ENCODE measurements around the gene SOX6. TPM values are rescaled to one million over a fixed set of nuclear protein-coding genes. Genes with fewer than 3 reads are reported as not detected.

Gene SOX6
- total RNA-seq, 1 experiment from 2014 or later, result not detected

- no peaks in the 10 kb centered on the region for H3K36me3 Mint-ChIP-seq (ENCODE audit: insufficient read depth in 1 of 3, low read depth in 3 of 3)
- no peaks in the 10 kb centered on the region for H3K27me3 ChIP-seq (ENCODE audit: insufficient read depth, low read length)
Observed at GRCh38 chr11:16363706-16364105, 7.4 kb upstream of the SOX6 start.

More at GRCh38 chr11:16363706-16364105, 7.4 kb upstream of the SOX6 start:
- H4K8ac ChIP-seq (replicated peaks; ENCODE audit: insufficient read length, low read depth, low read length), result no peak overlapping the region
- no CpG with 5 or more reads among the region's 3 CpGs for WGBS (ENCODE audit: extremely low coverage, insufficient read length, low lambda C conversion rate)
- H2BK12ac ChIP-seq (ENCODE audit: insufficient read length, low read depth, low read length), result no peak overlapping the region
- Mint-ChIP-seq H3K27ac (no peak overlapping the region), H3K4me3 (no peak overlapping the region), H3K9me3 (no peaks in the 10 kb centered on the region), H3K4me1 (no peaks in the 10 kb centered on the region), H3K27me3 (ENCODE audit: low read depth) (peaks cover 32% of the 10 kb centered on the region)
- H3T11ph ChIP-seq (ENCODE audit: low read length), result no peak overlapping the region
- H3K23me2 ChIP-seq (ENCODE audit: insufficient read length, low read depth, low read length, poor library complexity, severe bottlenecking), result no peaks in the 10 kb centered on the region
- H3K9me3 ChIP-seq (ENCODE audit: control insufficient read depth, low read depth, low read length), result no peaks in the 10 kb centered on the region
- H3K18ac ChIP-seq (ENCODE audit: insufficient read length, low read depth, low read length), result no peak overlapping the region
- H4K91ac ChIP-seq (ENCODE audit: insufficient read length, low read depth, low read length), result no peak overlapping the region
- no peak overlapping the region for H2AFZ ChIP-seq (ENCODE audit: low read length)
- TF ChIP-seq CTCF (conservative IDR thresholded peaks at IDR 0.05), result no peak
- no peak for DNase-seq
- no peak overlapping the region for H3K9ac ChIP-seq (ENCODE audit: extremely low read depth, insufficient read length, low read length)
- no peak overlapping the region for H3K56ac ChIP-seq (ENCODE audit: insufficient read length, low read depth, low read length)
- H3K4me1 ChIP-seq (ENCODE audit: insufficient read depth, low read length), result no peaks in the 10 kb centered on the region
- no peaks in the 10 kb centered on the region for H4K20me1 ChIP-seq (ENCODE audit: control insufficient read depth, insufficient read depth, insufficient read length)
- no peak overlapping the region for H2BK20ac ChIP-seq (ENCODE audit: low read depth, low read length, poor library complexity, severe bottlenecking)
- H3K4ac ChIP-seq (ENCODE audit: low read depth, low read length), result no peak overlapping the region
- no peak overlapping the region for H2AK5ac ChIP-seq (ENCODE audit: insufficient read length, low read length)
- no peak overlapping the region for H3K14ac ChIP-seq (ENCODE audit: insufficient read depth, low read length)
- no peak overlapping the region for H3K4me2 ChIP-seq (ENCODE audit: insufficient read depth, insufficient read length, low read length)
- no peak overlapping the region for H3K23ac ChIP-seq (ENCODE audit: insufficient read length, low read depth, low read length)
- no peak overlapping the region for H2BK15ac ChIP-seq (ENCODE audit: low read depth, low read length)
- no peaks in the 10 kb centered on the region for H3K79me1 ChIP-seq (ENCODE audit: insufficient read depth, low read depth, low read length, poor library complexity, severe bottlenecking)
- no peak overlapping the region for H4K5ac ChIP-seq (ENCODE audit: insufficient read length, low read depth, low read length)
- no peak overlapping the region for H2BK5ac ChIP-seq (ENCODE audit: insufficient read length, low read length)
- H2BK120ac ChIP-seq (ENCODE audit: low read depth, low read length, poor library complexity, severe bottlenecking), result no peak overlapping the region
- no peak overlapping the region for H3K27ac ChIP-seq (ENCODE audit: insufficient read length, low read depth, low read length)
- no peaks in the 10 kb centered on the region for H3K79me2 ChIP-seq (ENCODE audit: insufficient read depth, low read length)
